ENCODE data around the gene ATP1A2. TPM values are rescaled to one million over a fixed set of nuclear protein-coding genes. Genes with fewer than 3 reads are reported as not detected.

The ATP1A2 gene
- total RNA-seq, 1 experiment from 2014 or later = 0.15 TPM

GRCh38 chr1:160096274-160097116, 19.1 kb upstream of the ATP1A2 start:
- intact Hi-C loops (cut with micrococcal nuclease; ENCODE audit: unreplicated experiment) (no loop called here), in situ Hi-C loops (cut with HindIII; ENCODE audit: low pct_unique_long_range_greater_than_20kb, low sequenced_read_pairs) (no loop called here)
- no TSS peak for BruUV-seq (replicated peaks)
- ChIA-PET POLR2A (no interaction called here), CTCF (no interaction called here)
- Histone ChIP-seq H3K9me3 (ENCODE audit: control insufficient read depth, insufficient read depth, low read depth, low read length) (no peaks in the 10 kb centered on the region), H3K27me3 (ENCODE audit: control insufficient read depth, insufficient read depth, low read length) (no peaks in the 10 kb centered on the region), H3K36me3 (ENCODE audit: control insufficient read depth, insufficient read depth, low read length) (no peaks in the 10 kb centered on the region; the same call in 1 of the 2 replicates), H3K4me1 (ENCODE audit: control insufficient read depth, insufficient read depth, low read length) (peaks cover 3% of the 10 kb centered on the region; the same call in 1 of the 2 replicates), H3K27ac (ENCODE audit: low read length) (no peak overlapping the region), H3K4me3 (ENCODE audit: low read depth in 2 of 2, low read length in 2 of 2) (no peak overlapping the region)
- ATAC-seq (no peak), DNase-seq (ENCODE audit: low read depth, low spot score) (no peak)
- no peak for TF ChIP-seq TCF7L2 (IDR thresholded peaks at IDR 0.05; ENCODE audit: low read depth, low read length)
- TF ChIP-seq SIN3A (IDR thresholded peaks at IDR 0.05; ENCODE audit: borderline replicate concordance, insufficient read depth, low read depth, low read length) = no peak
- TF ChIP-seq, protein P1, sequence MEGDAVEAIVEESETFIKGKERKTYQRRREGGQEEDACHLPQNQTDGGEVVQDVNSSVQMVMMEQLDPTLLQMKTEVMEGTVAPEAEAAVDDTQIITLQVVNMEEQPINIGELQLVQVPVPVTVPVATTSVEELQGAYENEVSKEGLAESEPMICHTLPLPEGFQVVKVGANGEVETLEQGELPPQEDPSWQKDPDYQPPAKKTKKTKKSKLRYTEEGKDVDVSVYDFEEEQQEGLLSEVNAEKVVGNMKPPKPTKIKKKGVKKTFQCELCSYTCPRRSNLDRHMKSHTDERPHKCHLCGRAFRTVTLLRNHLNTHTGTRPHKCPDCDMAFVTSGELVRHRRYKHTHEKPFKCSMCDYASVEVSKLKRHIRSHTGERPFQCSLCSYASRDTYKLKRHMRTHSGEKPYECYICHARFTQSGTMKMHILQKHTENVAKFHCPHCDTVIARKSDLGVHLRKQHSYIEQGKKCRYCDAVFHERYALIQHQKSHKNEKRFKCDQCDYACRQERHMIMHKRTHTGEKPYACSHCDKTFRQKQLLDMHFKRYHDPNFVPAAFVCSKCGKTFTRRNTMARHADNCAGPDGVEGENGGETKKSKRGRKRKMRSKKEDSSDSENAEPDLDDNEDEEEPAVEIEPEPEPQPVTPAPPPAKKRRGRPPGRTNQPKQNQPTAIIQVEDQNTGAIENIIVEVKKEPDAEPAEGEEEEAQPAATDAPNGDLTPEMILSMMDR (IDR thresholded peaks at IDR 0.05) = no peak
- no peak for TF ChIP-seq POLR2AphosphoS5 (IDR thresholded peaks at IDR 0.05; ENCODE audit: low read depth, low read length)
- TF ChIP-seq, protein P2, sequence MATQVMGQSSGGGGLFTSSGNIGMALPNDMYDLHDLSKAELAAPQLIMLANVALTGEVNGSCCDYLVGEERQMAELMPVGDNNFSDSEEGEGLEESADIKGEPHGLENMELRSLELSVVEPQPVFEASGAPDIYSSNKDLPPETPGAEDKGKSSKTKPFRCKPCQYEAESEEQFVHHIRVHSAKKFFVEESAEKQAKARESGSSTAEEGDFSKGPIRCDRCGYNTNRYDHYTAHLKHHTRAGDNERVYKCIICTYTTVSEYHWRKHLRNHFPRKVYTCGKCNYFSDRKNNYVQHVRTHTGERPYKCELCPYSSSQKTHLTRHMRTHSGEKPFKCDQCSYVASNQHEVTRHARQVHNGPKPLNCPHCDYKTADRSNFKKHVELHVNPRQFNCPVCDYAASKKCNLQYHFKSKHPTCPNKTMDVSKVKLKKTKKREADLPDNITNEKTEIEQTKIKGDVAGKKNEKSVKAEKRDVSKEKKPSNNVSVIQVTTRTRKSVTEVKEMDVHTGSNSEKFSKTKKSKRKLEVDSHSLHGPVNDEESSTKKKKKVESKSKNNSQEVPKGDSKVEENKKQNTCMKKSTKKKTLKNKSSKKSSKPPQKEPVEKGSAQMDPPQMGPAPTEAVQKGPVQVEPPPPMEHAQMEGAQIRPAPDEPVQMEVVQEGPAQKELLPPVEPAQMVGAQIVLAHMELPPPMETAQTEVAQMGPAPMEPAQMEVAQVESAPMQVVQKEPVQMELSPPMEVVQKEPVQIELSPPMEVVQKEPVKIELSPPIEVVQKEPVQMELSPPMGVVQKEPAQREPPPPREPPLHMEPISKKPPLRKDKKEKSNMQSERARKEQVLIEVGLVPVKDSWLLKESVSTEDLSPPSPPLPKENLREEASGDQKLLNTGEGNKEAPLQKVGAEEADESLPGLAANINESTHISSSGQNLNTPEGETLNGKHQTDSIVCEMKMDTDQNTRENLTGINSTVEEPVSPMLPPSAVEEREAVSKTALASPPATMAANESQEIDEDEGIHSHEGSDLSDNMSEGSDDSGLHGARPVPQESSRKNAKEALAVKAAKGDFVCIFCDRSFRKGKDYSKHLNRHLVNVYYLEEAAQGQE (IDR thresholded peaks at IDR 0.05; ENCODE audit: insufficient read depth in 1 of 2, low read depth in 2 of 2, low read length in 1 of 2) = no peak

DNA sequence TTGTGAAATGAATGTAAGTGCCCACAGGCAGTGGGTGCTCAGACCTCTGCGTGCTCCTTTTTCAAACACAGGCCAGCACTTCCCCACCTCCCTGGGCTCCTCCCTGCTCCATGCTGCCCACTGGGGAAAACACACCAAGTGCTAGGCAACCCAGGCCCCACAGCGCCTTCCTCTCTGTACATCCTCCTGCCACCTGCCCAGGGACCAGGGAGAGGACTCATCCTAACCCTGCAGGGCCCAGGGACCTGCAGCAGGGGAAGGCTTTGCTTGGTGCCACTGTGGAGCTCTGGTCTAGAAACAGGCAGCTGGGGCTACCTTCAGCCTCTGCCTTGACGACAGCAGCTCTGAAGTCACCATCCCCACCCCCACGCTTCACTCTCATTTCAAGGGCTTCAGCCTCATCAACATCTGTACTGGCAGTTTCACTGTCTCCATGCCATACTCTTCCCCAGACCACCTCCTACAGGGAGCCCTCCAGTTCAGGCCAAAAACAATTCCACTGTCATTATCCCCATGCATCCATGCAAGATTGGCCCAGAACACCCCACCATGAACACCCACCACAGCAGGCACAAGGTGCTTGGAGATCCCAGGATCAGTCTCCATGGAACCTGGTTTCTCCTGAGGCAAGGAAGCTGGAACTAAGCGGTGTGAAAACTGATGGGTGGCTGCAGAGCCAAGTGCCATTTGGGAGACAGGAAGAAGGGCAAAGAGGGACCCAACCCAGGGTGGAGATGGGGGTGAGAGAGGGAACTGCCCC, 18.2 kb upstream of the ATP1A2 start:
- DNase-seq (ENCODE audit: low read depth, low spot score) (no peak), ATAC-seq (no peak)
- POLR2A ChIA-PET = no interaction called here
- H3K27ac ChIP-seq (ENCODE audit: low read length) = no peak overlapping the region
- no peaks in the 10 kb centered on the region for H3K27me3 ChIP-seq (ENCODE audit: control insufficient read depth, insufficient read depth, low read length)
- TF ChIP-seq, protein P1 (IDR thresholded peaks at IDR 0.05) = no peak
- TF ChIP-seq POLR2AphosphoS5 (IDR thresholded peaks at IDR 0.05; ENCODE audit: low read depth, low read length) (no peak), TCF7L2 (IDR thresholded peaks at IDR 0.05; ENCODE audit: low read depth, low read length) (no peak), SIN3A (IDR thresholded peaks at IDR 0.05; ENCODE audit: borderline replicate concordance, insufficient read depth, low read depth, low read length) (no peak)
- TF ChIP-seq, protein P2 (IDR thresholded peaks at IDR 0.05; ENCODE audit: insufficient read depth in 1 of 2, low read depth in 2 of 2, low read length in 1 of 2) = no peak
- no peaks in the 10 kb centered on the region; the same call in 1 of the 2 replicates for H3K36me3 ChIP-seq (ENCODE audit: control insufficient read depth, insufficient read depth, low read length)
- in situ Hi-C loops (cut with HindIII; ENCODE audit: low pct_unique_long_range_greater_than_20kb, low sequenced_read_pairs) = no loop called here
- intact Hi-C loops (cut with micrococcal nuclease; ENCODE audit: unreplicated experiment) = no loop called here
- BruUV-seq (replicated peaks) = no TSS peak
- H3K9me3 ChIP-seq (ENCODE audit: control insufficient read depth, insufficient read depth, low read depth, low read length) = no peaks in the 10 kb centered on the region
- CTCF ChIA-PET = no interaction called here
- H3K4me1 ChIP-seq (ENCODE audit: control insufficient read depth, insufficient read depth, low read length) = peaks cover 3% of the 10 kb centered on the region; the same call in 1 of the 2 replicates
- H3K4me3 ChIP-seq (ENCODE audit: low read depth in 2 of 2, low read length in 2 of 2) = peak overlapping the region; percentile 60 to 74

Data from Panc1 (cell line).